HepG2 (cell line): Measurements from ENCODE around the gene NEIL1. TPM values are rescaled to one million over a fixed set of nuclear protein-coding genes. Genes with fewer than 3 reads are reported as not detected.

Experiments used
- ATAC-seq: fragments of 200-7000 bp; cut with Tn5 transposase; 3 replicates; pipeline ENCODE4 v1.9.1; 2020; ENCODE audit warnings: mild to moderate bottlenecking, moderate library complexity
- BruUV-seq: library from RNA; stranded (reverse); fragments of 400-500 nt; replicated peaks from 2 replicates; lab custom pipeline; 2021; lab: Mats Ljungman, UMichigan
- CTCF ChIA-PET: fragments of 300-600 bp; formaldehyde crosslinking; extraction: SDS; loops from one replicate; lab custom pipeline; 2021; ENCODE audit warnings: low total read pairs, inconsistent platforms, low intra/inter-chr PET ratio; lab: Yijun Ruan, JAX
- POLR2A ChIA-PET: fragments of 350-600 bp; sonication (Branson Sonifier 250); formaldehyde crosslinking; loops from one replicate; lab custom pipeline; 2020; ENCODE audit warnings: antibody characterized with exemption, inconsistent platforms; lab: Yijun Ruan, JAX
- DNase-seq: peaks from one replicate; pipeline ENCODE4 v3.0.0-alpha.2; 2015; ENCODE audit warnings: low spot score
- FAIRE-seq: peaks from 3 replicates; lab custom pipeline; 2011; peaks lifted over from hg19 to GRCh38; lab: Jason Lieb, UNC
- H2AFZ ChIP-seq: one replicate; pipeline ENCODE4 v1.6.1; 2011; ENCODE audit warnings: low read length, inconsistent platforms
- H3K27ac ChIP-seq: fragments of 300-600 bp; 3 replicates; pipeline ENCODE4 v1.8.0; 2011; ENCODE audit warnings: mixed run types, mild to moderate bottlenecking, mixed read lengths, low read length, inconsistent platforms; ENCODE audit not compliant: insufficient read depth; ENCODE audit errors: extremely low read length
- H3K27me3 ChIP-seq, 2 experiments: fragments of 200-600 bp in 1 of 2; 2 replicates in 1 of 2; 3 replicates in 1 of 2; pipeline versions ENCODE4 v1.6.0 to v1.8.0; 2011; ENCODE audit warnings: low read length in 2 of 2, mild to moderate bottlenecking in 2 of 2, moderate library complexity in 2 of 2, inconsistent platforms in 1 of 2; ENCODE audit not compliant: insufficient read depth in 2 of 2, control insufficient read depth in 1 of 2
- H3K36me3 ChIP-seq, 2 experiments: fragments of 200-600 bp in 1 of 2; replicated peaks in 1 of 2; 2 replicates in 1 of 2; 3 replicates in 1 of 2; pipeline versions ENCODE4 v1.5.1 to v1.8.0; 2011; ENCODE audit warnings: low read length in 2 of 2, inconsistent platforms in 1 of 2; ENCODE audit not compliant: insufficient read depth in 2 of 2, control insufficient read depth in 1 of 2
- H3K4me1 ChIP-seq: 2 replicates; pipeline ENCODE4 v1.5.1; 2012; ENCODE audit warnings: low read length, inconsistent platforms; ENCODE audit not compliant: insufficient read depth
- H3K4me2 ChIP-seq: 2 replicates; pipeline ENCODE4 v1.6.0; 2011; ENCODE audit warnings: low read depth, low read length, inconsistent platforms
- H3K4me3 ChIP-seq, 3 experiments: fragments of 200-600 bp in 1 of 3; sonication (generic), shearing (Covaris generic) in 1 of 3; replicated peaks in 1 of 3; 2 replicates each; pipeline ENCODE4 v1.5.1; 2011 to 2016; ENCODE audit warnings: low read length in 3 of 3, inconsistent platforms in 2 of 3, low read depth in 2 of 3, mild to moderate bottlenecking in 2 of 3, control low read depth in 1 of 3, mixed read lengths in 1 of 3; ENCODE audit not compliant: insufficient read depth in 1 of 3
- H3K79me2 ChIP-seq: one replicate; pipeline ENCODE4 v1.6.1; 2011; ENCODE audit warnings: low read length, inconsistent platforms; ENCODE audit not compliant: insufficient read depth
- H3K9ac ChIP-seq: 2 replicates; pipeline ENCODE4 v1.6.0; 2011; ENCODE audit warnings: mild to moderate bottlenecking, low read depth, low read length, inconsistent platforms; ENCODE audit not compliant: insufficient read depth
- H3K9me3 ChIP-seq: 2 replicates; pipeline ENCODE4 v1.5.1; 2012; ENCODE audit warnings: mild to moderate bottlenecking, low read length
- H4K20me1 ChIP-seq: 2 replicates; pipeline ENCODE4 v1.6.0; 2011; ENCODE audit warnings: inconsistent platforms, mild to moderate bottlenecking, low read length, moderate library complexity; ENCODE audit not compliant: insufficient read depth
- MNT ChIP-seq: fragments of 450-650 bp; IDR thresholded peaks from 2 replicates; pipeline ENCODE4 v1.6.1; 2016
- NFAT5 ChIP-seq: sonication (generic); formaldehyde crosslinking; IDR thresholded peaks from 2 replicates; pipeline ENCODE4 v1.4.0; 2020; ENCODE audit warnings: missing genetic modification reagents
- XRCC5 ChIP-seq: fragments of 200-400 bp; formaldehyde crosslinking; optimal IDR thresholded peaks from 2 replicates; pipeline ENCODE3; 2017; ENCODE audit warnings: mild to moderate bottlenecking, low read length
- YEATS4 ChIP-seq: sonication (generic); formaldehyde crosslinking; IDR thresholded peaks from 2 replicates; pipeline ENCODE4 v1.4.0; 2020; ENCODE audit warnings: missing genetic modification reagents, borderline replicate concordance
- ZC3H13 ChIP-seq: sonication (generic); formaldehyde crosslinking; IDR thresholded peaks from 2 replicates; pipeline ENCODE4 v1.8.1; 2023; ENCODE audit warnings: mild to moderate bottlenecking, missing genetic modification reagents, moderate library complexity
- ZNF142 ChIP-seq: sonication (generic); formaldehyde crosslinking; IDR thresholded peaks from 2 replicates; pipeline ENCODE4 v1.4.0; 2020; ENCODE audit warnings: missing genetic modification reagents
- ZNF782 ChIP-seq: sonication (generic); formaldehyde crosslinking; IDR thresholded peaks from 2 replicates; pipeline ENCODE4 v1.4.0; 2020; ENCODE audit warnings: missing genetic modification reagents, mild to moderate bottlenecking, borderline replicate concordance
- WGBS: methylation state at CpG from one replicate; pipeline ENCODE4 v1.1.6; 2017; ENCODE audit warnings: low lambda C conversion rate; 5-methylcytosine and 5-hydroxymethylcytosine counted together
- in situ Hi-C: cut with HindIII; loops from 2 replicates; pipeline ENCODE4 v1.10.0; 2017; ENCODE audit warnings: low pct_unique_long_range_greater_than_20kb; ENCODE audit not compliant: extremely low pct_ligation_motif_present
- intact Hi-C: fragments of 100-400 bp; cut with micrococcal nuclease; formaldehyde crosslinking; loops from one replicate; pipeline ENCODE4 v1.10.0; 2022; ENCODE audit not compliant: unreplicated experiment
- polyA plus RNA-seq, 8 experiments: library from polyadenylated mRNA; depleted of rRNA in 3 of 8; stranded (reverse) in 7 of 8; unstranded in 1 of 8; fragments of >200 nt; fragmentation: Illumina TruSeq in 4 of 8; extraction: Trizol in 4 of 8; gene quantifications; 2 replicates each; pipeline versions ENCODE4 v1.2.1 to v1.2.3, GENCODE V29; 2011 to 2016; ENCODE audit warnings: low read depth in 4 of 8, missing spikeins in 1 of 8, mixed read lengths in 1 of 8; ENCODE audit not compliant: insufficient read depth in 1 of 8
- total RNA-seq, 5 experiments: library from RNA; depleted of rRNA; stranded (reverse); fragments of >200 nt; fragmentation: Illumina TruSeq; extraction: Trizol; gene quantifications; 2 replicates each; pipeline ENCODE4 v1.2.3, GENCODE V29; 2016; ENCODE audit warnings: low read depth in 1 of 5

NEIL1 gene
- total and polyA plus RNA-seq, 2 of the 13 experiments (the other 11 are each of a cell fraction or from before 2014, with no cell fraction given): 10.4 to 15.5 TPM

GRCh38 chr15:75313116-75313845 lies 33.6 kb upstream of the NEIL1 start (continued):
- TF ChIP-seq MNT (no peak), ZNF782 (CRISPR knock-in tag) (no peak), ZC3H13 (CRISPR knock-in tag) (no peak)

GRCh38 chr15:75314552-75315290 lies 32.1 kb upstream of the NEIL1 start:
- H3K4me2 ChIP-seq: no peak overlapping the region
- 20% methylated on average over 4 of the region's 5 CpGs for WGBS
- H3K27ac ChIP-seq: no peak overlapping the region
- H3K36me3 ChIP-seq: no peaks in the 10 kb centered on the region
- H3K4me1 ChIP-seq: peaks cover 2% of the 10 kb centered on the region
- in situ Hi-C loops (no loop called here), intact Hi-C loops (no loop called here)
- ChIA-PET CTCF (no interaction called here), POLR2A (no interaction called here)
- H2AFZ ChIP-seq: no peak overlapping the region
- H3K27me3 ChIP-seq: peaks cover 0 to 9% of the 10 kb centered on the region in 2 experiments; a peak in 2 of 5 replicates
- no peaks in the 10 kb centered on the region for H4K20me1 ChIP-seq
- no peak for DNase-seq
- no peaks in the 10 kb centered on the region for H3K79me2 ChIP-seq
- no TSS peak for BruUV-seq
- no peak for ATAC-seq
- H3K9ac ChIP-seq: no peak overlapping the region
- FAIRE-seq: no peak
- no peaks in the 10 kb centered on the region for H3K9me3 ChIP-seq
- no peak overlapping the region for H3K4me3 ChIP-seq
- TF ChIP-seq NFAT5 (CRISPR knock-in tag): no peak
- TF ChIP-seq ZNF142 (CRISPR knock-in tag): no peak
- no peak for TF ChIP-seq XRCC5
- no peak for TF ChIP-seq YEATS4 (CRISPR knock-in tag)
